Ramos (cell line): Measurements from ENCODE around the gene MICALL1.
"Not testable (repeated sequence)": the region's sequence is repeated elsewhere in the genome, so short reads cannot be mapped to it uniquely, and the experiment has no call there.

ENCODE experiments used
- in situ Hi-C: fragments of 300-500 bp; cut with MboI; formaldehyde crosslinking; loops from one replicate; pipeline ENCODE4 v1.14.3; 2022; ENCODE audit warnings: low sequenced_read_pairs; ENCODE audit not compliant: unreplicated experiment

MICALL1 gene

DNA sequence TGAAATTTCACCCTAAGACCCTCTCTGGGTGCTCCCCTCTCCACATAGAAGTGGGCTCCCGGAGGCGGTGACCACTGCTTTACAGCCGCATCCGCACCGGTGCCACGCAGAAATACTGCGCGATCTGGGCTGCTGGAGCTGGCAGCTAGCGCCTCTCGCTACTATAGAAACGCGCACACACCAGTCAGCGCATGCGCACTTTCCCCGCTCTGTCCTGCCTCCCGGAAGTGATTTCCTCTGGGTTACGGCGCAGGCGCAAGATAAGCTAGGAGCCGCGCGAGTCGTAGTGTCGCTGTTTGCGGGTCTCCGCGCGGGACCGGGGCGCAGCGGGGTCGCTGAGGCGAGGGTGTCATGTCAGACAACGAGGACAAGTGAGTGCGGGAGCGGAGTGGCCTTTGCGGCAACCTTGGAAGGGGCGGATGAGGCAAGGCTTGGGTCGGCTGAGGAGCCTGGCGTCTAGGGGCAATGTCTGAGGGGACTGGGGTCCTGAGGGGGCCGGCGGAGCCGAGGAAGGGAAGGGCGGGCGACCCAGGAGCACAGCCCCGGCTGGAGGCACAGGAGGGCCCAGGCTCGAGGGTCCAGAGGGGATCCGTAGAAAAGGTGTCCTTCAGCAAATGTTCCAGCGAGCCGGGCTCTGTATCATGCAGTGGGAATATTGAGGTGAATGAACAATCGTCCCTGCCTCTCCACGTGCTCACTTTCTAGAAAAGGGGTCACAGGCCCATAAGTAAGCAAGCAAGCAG is 47.5 kb downstream of the MICALL1 start, which contains the start of the genes C22orf23 and POLR2F:
Gene C22orf23 (minus strand): TSS at position 165 of the 743 bp plus-strand sequence. CDS start 452 bp downstream, outside the sequence.
Gene POLR2F (plus strand): TSS at position 263 of the 743 bp plus-strand sequence. CDS start 89 bp downstream, at position 352.
- in situ Hi-C loops, result no loop called here

DNA sequence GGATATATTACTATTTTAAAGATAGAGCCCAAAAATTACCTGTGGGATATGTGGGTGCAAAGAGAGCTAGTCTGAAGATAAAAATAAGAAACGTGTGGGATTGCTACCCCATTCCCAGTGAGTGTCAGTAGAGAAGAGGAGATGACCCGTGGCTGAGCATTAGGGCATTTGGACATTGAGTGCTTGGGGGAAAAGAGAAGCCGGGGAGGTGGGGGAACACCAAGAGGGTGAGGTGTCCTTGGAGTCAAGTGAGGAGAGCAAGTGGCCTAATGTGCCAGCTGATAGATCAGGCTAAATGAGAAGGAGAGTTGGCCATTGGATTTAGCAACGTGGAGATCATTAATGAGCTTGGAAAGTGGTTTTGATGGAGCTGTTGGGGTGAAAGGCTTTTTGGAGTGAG is 48.6 kb downstream of the MICALL1 start:
- in situ Hi-C loops, result no loop called here

DNA sequence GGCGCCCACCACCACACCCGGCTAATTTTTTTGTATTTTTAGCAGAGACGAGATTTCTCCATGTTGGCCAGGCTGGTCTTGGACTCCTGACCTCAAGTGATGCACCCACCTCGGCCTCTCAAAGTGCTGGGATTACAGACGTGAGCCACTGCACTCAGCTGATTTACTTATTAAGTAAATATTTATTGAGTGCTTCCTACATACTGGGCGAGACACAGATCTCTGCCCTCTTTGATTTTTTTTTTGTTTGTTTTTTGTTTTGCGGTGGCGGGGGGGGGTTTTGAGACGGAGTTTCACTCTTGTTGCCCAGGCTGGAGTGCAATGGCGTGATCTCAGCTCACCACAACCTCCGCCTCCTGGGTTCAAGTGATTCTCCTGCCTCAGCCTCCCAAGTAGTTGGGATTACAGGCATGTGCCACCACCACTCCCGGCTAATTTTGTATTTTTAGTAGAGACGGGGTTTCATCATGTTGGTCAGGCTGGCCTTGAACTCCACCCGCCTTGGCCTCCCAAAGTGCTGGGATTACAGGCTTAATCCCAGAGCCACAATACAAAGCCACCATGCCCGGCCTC is 49.8 kb downstream of the MICALL1 start:
- in situ Hi-C loops, result not testable (repeated sequence)

DNA sequence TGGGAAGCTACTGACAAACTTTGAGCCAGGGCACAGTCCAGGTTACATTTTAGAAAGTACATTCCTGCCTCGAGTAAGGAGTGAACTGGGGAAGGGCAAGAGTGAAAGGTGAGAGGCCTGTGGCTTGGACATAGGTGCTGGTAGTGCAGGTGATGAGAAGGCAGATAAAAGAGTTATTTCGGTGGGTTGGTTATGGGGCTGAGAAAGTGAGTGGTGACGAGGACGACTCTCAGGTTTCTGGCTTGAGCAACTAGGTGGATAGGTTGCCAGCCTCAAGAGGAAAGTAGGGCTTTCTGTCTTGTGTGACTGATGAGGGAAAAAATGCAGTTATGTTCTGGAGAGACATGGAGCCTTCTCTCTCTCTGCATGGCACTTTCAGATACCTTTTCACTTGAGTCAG is 51.1 kb downstream of the MICALL1 start:
- in situ Hi-C loops, result no loop called here

DNA sequence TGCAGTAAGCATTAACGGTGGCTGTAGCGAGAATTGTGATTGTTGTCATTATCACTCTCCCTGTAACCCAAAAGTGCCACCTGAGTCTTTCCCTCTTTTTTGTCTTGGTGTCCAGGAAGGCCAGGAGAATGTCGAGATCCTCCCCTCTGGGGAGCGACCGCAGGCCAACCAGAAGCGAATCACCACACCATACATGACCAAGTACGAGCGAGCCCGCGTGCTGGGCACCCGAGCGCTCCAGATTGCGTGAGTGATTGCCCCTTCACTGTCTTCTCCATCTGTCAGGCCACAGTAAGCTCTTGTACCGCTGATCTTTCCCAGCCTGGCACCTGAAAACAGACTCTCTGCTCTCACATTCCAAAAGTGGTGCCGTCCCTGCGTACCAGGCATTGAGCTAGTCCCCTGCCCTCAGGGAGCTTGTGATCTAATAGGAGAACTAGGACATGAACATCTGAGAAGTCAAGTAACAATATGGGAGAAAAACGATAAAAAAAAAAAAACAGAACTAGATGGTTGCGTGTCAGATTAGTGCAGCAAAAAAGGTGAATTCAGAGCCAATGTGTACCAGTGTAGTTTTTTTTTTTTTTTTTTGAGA is 53.2 kb downstream of the MICALL1 start:
- in situ Hi-C loops, result no loop called here

DNA sequence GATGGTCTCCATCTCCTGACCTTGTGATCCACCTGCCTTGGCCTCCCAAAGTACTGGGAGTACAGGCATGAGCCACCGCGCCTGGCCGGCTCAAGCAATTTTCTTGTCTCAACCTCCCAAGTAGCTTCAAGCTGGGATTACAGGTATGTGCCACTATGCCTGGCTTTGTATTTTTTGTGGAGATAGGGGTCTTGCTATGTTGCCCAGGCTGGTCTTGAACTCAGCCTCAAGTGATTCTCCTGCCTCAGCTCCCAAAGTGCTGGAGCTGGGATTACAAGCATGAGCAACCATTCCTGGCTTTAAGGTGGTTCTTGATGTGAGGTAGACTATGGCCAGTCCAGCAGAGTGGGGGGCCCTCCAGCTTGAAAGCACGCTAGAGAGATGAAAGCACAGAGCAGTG is 55.0 kb downstream of the MICALL1 start:
- in situ Hi-C loops, result loop anchor here (5.0 kb wide), 1 partner anchor 144 kb away; no protein-coding TSS in a partner anchor

DNA sequence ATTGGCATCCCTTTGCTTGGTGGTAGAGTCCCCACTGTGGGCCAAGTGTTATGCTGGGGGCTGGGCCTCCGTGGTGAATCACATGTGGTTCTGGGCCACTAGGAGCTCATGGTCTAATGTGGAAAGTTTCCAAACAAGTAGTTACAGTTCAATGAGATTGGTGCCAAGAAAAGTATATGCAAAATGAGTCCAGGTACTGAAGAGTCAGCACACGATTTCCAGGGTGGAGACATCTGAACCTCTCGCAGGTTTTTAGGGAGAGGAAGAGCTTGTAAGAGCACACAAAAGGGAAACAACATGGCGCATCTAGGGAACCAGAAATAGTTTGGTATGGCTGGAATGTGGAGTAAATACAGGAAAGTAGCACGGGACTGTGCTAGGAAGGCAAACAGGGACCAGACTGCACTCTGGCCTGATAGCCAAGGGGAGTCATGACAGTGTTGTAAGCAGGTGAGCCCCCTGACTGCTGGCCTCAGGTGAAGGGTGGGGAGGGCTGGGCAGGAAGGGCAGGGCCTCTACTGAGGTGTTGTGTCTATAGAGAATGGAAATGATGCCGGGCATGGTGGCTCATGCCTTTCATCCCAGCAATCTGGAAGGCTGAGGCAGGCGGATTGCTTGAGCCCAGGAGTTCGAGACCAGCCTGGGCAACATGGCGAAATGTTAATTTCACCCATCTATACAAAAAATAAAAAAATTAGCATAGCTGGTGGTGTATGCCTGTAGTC is 60.0 kb downstream of the MICALL1 start:
- in situ Hi-C loops, result no loop called here

DNA sequence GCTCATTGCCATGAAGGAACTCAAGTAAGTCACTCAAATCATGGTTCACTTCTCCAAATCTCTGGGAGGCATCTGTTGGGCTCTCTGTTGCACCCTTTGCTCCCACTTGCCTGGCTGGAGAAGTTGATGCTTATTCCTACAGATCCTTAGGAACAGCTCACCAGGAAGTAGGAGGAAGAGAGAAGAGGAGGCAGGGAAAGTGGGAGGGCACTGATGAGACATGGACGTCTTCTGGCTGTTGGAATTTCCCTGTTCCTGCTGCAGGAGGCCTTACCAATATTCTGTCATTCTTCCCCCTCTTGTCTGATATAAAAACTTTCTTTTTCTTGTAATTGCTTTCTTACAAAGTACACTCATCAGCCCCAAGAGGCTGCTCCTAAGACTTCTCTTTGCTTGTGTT is 61.0 kb downstream of the MICALL1 start:
- in situ Hi-C loops, result no loop called here

DNA sequence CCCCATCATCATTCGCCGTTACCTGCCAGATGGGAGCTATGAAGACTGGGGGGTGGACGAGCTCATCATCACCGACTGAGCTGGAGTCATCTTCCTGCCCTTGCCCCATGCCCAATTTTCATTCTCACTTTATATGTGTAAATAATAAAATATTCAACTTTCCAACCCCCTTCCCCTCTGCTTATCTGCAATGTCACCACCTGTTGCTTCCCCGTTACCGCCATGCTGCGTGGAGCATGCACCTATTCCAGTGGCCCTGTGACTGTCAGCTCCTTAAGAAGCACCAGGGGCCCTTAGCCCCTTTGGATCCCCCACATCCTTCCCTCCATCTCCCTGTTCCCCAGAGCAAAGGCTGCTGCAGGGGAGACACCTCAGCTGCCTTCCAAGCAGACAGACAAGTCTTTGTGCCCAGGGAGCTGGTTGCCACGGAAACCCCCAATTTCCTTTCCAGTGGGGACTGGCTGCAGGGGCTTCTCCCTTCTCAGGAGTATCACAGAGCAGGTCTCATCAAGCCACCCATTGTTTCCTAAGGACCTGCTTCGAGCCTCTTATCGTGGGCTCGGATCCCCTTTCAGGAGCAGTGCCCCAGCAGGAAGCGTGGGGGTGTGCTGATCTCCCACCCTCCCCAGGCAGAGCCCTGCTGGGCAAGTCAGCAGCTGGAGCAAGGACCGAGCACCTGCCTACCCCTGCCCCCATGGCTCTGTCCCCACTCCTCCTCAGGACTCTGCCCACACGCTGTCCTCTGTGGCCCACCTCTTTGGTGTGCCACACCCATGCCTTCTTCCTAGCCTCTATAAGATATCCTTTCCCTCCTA is 61.7 kb downstream of the MICALL1 start:
- in situ Hi-C loops, result no loop called here

DNA sequence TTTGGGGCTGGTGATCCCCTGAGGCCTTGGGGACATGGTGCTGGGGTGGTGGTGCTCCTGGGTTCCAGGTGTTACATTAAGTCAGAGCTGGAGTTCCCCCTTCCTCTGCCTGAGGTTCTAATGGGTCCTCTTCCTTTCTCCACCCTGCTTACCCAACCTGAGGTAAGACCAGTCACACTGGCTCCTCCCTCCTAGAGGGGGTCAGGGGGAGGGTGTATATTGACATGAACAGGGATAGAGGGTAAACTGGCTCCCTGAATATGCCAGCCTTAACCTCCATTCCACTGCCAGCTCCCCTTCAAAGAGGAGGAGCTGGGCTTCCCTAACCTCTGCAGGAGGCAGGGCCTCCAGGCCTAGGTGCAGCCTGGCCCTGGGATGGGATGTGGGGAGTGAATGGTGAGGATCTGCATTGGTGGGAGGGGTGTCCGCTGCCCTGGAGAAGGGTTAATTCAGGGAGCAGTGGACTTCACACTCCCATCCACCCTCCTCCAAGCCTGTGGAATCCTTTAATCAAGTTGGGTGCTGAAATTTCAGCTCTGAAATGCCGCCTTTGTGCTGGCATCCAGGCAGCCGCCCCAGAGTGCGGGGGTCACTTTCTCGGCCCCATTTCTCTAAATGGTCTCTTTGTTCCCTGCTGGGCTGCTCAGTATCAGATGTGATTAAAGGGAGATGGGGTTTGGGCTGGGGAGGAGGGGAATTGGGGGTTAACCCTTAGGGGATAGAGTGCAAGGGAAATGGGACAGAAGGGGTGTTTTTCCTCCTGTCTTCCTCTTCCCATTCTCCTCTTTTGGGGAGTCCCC is 62.6 kb downstream of the MICALL1 start:
- in situ Hi-C loops, result no loop called here

DNA sequence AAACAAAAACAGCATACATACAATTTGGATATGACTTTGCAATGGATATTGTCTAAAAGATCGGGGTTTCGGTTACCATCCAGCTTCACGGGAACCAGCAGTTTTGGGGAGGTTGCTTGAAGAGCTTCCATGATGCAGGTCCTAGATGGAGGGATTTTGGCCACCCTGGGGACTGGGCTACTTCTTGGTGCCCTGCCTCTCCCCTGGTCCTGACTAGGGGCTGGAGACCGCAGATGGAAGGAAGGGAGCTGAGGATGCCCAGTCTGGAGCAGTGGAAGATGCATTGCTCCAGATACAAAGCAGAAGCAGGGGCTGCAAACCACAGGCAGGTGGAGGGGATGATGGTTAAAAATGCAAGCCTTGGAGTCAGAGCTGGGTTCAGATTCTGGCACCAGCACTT is 64.8 kb downstream of the MICALL1 start:
- in situ Hi-C loops, result no loop called here

DNA sequence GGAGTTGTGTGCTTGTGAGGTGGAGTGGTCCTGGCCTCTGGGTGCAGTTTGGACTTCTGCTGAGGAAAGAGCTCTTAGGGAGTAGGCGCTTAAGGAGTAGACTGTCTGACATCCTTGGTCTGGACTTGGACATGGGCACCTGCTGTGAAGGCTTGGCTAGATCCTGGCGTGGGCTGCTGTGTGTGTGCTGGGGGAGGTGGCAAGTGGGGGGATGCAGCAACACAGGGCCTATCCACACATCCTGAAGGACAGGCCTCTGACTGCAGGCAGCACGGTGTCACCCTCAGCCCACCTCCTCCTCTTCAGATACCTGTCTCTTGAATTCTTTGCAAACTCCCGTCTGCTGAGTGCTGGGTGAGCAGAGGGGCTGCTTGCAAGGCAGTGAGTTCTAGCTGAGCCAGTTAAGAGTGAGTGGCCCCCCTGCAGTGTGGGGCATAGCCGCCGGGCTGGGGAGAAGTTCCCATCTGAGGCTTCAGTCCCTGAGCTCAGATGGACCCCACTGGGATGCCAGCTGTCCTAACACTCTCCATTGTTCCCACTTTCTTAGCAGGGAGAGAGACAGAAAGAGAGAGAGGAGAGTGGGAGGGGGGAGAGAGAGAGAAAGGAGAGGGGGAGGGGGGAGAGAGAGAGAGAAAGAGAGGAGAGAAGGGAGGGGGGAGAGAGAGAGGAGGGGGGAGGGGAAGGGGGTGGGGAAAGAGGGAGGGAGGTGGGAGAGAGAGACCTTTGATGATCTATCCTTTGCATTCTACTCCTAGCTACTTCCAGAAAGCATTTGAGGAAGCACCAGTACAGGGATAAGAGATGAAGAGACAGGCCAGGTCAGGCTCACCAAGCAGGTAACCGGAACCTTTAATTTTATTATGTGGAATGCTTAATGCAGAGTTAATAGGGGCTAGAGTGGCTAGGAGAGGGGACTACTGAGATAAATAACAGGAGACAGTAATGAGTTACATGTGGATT is 65.7 kb downstream of the MICALL1 start:
- in situ Hi-C loops, result no loop called here

DNA sequence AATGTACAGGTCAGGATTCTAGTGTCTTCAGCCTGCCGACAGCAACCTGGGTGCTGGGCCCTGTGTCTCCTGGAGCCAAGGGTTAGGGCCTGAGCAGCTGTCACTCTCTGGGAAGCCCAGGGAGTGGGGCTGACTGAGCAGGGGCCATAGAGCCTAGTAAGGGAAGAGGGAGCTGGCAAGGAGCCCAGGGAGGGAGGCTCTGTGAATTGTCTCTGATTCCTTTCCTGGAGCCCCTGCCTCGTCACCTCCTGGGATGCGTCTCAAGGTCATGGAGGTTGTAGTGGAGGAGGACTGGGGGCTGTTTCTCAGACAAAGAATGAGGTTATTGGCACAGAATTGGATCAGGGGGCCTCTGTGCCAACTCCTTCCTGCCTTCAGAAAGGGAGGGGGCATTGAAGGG is 66.4 kb downstream of the MICALL1 start:
- in situ Hi-C loops, result no loop called here

DNA sequence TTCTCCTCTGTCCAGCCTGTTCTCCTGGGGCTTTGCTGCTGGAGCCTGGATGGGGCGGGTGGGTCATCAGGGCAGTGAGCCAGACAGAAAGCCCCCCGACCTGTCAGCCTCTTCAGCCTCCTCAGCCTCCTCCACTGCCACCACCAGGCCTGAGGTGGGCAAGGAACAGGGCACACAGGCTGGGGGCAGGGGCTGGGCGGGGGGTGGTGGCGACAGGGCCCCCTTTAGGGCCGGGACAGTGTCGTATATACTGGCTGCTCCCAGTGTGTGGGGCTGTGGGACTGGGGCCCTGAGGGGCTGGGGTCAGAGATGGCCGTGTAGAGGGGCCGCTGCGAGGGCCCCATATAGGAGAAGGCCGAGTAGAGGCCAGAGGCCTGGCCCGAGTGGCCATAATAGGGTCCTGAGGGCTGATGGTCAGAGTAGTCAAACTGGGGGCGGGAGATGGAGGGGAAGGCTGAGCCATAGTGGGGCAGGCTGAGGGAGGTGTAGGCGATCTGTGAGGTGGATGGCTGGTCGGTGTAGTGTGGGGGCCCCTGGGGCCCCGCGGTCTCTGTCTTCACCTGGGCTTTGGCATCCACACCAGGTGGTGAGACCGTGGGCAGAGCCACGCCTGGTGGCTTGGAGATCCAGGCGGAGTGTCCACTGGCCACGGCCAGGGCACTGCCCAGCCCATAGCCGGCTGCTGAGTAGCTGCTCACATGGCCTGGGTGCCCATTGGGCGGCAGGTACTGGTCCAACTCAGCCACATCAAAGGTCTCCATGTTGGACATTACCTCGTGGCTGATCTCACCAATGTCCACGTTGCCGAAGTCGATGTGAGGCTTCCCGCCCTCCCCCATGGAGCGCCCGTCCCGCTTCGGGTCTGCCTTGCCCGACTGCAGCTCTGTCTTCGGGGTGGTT is 67.4 kb downstream of the MICALL1 start:
- in situ Hi-C loops, result no loop called here

DNA sequence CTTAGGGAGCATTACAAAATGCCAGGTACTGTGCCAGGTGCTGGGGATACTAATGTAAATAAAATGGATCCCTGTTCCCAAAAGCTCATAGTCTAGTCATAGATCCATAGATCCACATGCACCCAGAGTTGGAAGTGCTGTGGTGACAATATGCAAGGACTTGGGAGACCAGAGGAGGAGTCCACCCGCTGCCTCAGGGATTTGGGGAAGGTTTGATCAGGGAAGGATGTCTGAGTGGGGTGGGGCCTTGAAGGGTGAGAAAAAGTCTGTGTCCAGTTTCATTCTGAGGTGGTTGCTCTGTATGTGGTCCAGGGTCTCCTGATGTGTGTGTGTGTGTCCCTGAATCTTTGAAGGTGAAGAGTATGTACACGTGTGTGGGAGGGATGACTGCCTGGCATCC is 69.1 kb downstream of the MICALL1 start:
- in situ Hi-C loops, result no loop called here

DNA sequence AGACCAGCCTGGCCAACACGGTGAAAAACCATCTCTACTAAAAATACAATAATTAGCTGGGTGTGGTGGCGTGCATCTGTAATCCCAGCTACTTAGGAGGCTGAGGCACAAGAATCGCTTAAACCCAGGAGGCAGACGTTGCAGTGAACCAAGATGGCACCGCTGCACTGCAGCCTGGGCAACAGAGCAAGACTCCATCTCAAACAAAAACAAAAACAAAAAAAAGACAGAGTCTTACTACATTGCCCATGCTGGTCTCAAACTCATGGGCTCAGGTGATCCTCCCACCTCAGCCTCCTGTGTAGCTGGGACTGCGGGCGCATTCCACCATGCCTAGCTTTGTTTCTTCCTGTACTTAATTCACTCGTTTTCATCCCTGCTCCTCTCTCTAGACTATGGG is 69.9 kb downstream of the MICALL1 start:
- in situ Hi-C loops, result not testable (repeated sequence)

DNA sequence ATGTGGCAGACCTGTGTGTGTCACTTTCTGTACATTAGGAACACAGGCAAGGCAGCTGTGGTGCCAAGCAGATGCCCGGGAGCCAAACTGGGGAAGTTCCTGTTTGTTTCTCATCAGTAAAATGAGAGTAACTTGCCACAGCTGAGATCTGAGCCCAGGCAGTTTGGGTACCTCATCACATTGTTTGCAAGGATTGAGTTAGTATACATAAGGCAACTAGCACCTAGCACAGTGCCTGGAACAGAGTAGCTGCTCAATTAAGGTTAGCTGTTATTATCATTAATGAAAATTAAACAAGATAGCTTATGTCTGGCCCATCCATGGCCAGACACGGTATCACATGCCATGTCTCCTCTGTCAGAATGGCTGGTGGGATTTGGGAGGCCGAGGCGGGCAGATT is 70.5 kb downstream of the MICALL1 start:
- in situ Hi-C loops, result no loop called here
